Right atrium auricular region (tissue), 2 donors: ENCODE measurements around the gene PSMA1. TPM values are rescaled to one million over a fixed set of nuclear protein-coding genes. Genes with fewer than 3 reads are reported as not detected.
A peak's percentile ranks its signal among the peaks of the same experiment; 100 is the strongest.

ENCODE experiments used
- DNase-seq: peaks from one replicate; pipeline ENCODE4 v3.0.0-alpha.2; 2019; ENCODE audit warnings: low spot score
- H3K27ac ChIP-seq, 2 donors: fragments of 200-600 bp; sonication (generic); 1 replicate in 1 of 2; 2 replicates in 1 of 2; pipeline ENCODE4 v1.5.1; 2016 to 2019
- H3K27me3 ChIP-seq, 2 donors: fragments of 200-600 bp; sonication (generic); one replicate each; pipeline versions ENCODE4 v1.5.1 to v1.6.0; 2017 to 2019
- H3K36me3 ChIP-seq: fragments of 200-600 bp; sonication (generic); one replicate; pipeline ENCODE4 v1.5.1; 2016
- H3K4me1 ChIP-seq, 2 donors: fragments of 200-600 bp; sonication (generic); one replicate each; pipeline versions ENCODE4 v1.5.1 to v1.6.0; 2017 to 2019
- H3K4me3 ChIP-seq, 2 donors: fragments of 200-600 bp; sonication (generic); 1 replicate in 1 of 2; 2 replicates in 1 of 2; pipeline ENCODE4 v1.5.1; 2017 to 2019; ENCODE audit warnings: mild to moderate bottlenecking in 1 of 2, moderate library complexity in 1 of 2
- H3K9me3 ChIP-seq, 2 donors: fragments of 200-600 bp; sonication (generic); one replicate each; pipeline ENCODE4 v1.5.1; 2019
- CTCF ChIP-seq, 2 donors: fragments of 200-600 bp; sonication (generic); IDR thresholded peaks; one replicate each; pipeline ENCODE4 v1.5.1; 2019; ENCODE audit warnings: antibody characterized with exemption in 2 of 2
- total RNA-seq, 2 donors: library from RNA; depleted of rRNA; stranded (reverse); fragments of >200 nt; gene quantifications; one replicate each; pipeline ENCODE4 v1.1.0, GENCODE V29; 2016

The PSMA1 gene
- total RNA-seq, 2 donors from 2014 or later, result 96.0 to 104 TPM

DNA sequence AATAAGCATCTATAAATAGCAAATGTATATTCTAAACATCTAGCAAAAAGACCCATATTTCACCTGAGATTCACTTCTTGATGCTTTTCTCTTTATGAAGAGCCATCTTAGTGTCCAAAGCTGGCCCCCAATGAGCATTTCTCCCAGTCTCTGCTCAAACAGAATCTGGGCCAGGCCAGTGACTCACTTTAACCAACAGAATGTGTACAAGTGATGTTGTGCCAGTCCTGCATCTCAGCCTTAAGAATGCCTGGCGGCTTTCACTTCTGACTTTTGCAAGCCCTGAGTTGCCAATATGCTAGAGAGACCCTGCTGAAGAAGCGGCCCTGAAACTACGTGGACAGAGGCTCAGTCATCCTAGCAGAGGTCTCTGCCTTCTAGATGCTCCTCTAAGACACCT, 13.7 kb downstream of the PSMA1 start:
- no peak for DNase-seq
- H3K27me3 ChIP-seq, result no peaks in the 10 kb centered on the region
- H3K4me1 ChIP-seq, result no peaks in the 10 kb centered on the region
- H3K36me3 ChIP-seq, result peaks cover 75% of the 10 kb centered on the region
- no peak for TF ChIP-seq CTCF (IDR thresholded peaks at IDR 0.05)
- H3K4me3 ChIP-seq, result no peak overlapping the region
- no peak overlapping the region for H3K27ac ChIP-seq
- no peaks in the 10 kb centered on the region for H3K9me3 ChIP-seq

DNA sequence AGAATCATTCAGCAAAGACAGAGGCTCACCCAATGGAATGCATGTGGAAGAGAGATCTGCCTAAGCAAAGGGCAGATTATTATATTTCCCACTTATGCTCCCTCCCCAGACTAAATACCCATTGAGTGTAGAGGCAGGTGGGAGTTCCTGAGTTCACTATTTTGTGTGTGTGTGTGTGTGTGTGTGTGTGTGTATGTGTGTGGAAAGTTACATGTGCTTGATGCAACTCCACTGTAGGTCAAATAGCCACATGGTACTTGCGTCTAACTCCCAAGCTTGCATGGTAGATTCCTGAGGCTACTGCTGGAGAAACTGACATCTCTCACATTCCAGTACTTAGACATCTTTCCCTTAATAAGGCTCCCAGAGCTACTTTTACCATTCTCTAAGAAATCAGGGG, 17.2 kb downstream of the PSMA1 start:
- Histone ChIP-seq H3K27ac (no peak overlapping the region), H3K4me1 (peaks cover 0 to 15% of the 10 kb centered on the region in 2 donors), H3K27me3 (no peaks in the 10 kb centered on the region), H3K36me3 (peaks cover 44% of the 10 kb centered on the region), H3K9me3 (no peaks in the 10 kb centered on the region), H3K4me3 (no peak overlapping the region)
- DNase-seq, result no peak
- no peak for TF ChIP-seq CTCF (IDR thresholded peaks at IDR 0.05)

GRCh38 chr11:14502039-14502438, 18.1 kb downstream of the PSMA1 start:
- TF ChIP-seq CTCF (IDR thresholded peaks at IDR 0.05), result no peak
- Histone ChIP-seq H3K27ac (no peak overlapping the region), H3K9me3 (no peaks in the 10 kb centered on the region), H3K4me1 (peaks cover 0 to 24% of the 10 kb centered on the region in 2 donors), H3K4me3 (no peak overlapping the region), H3K27me3 (no peaks in the 10 kb centered on the region), H3K36me3 (peaks cover 44% of the 10 kb centered on the region)
- DNase-seq, result no peak

DNA sequence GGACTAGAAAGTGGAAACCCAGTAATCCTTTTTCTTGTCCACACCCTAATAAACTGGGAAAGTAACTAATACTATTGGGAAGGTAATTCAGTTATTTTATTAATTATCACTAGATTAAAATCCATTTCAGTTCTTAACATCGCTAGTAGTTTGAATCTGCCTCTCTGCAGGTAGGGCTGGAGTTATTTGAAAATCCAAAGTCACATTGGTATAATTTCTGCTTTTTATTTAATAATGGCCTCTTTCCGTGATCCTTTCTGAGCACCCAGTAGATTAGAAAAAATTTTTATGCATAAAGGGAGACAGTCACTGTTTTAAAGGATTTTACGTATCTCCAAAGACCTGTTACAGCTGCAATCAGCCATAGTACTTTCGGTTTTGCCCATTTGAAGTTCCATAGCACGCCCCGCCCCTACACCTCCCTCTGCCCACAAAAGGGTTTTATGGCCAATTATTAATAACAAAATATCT, 20.0 kb downstream of the PSMA1 start:
- Histone ChIP-seq H3K36me3 (peaks cover 41% of the 10 kb centered on the region), H3K9me3 (no peaks in the 10 kb centered on the region), H3K4me3 (peak overlapping the region; percentile 68 to 88), H3K27ac (peak overlapping the region; percentile 82 to 95), H3K4me1 (peaks cover 0 to 30% of the 10 kb centered on the region in 2 donors), H3K27me3 (no peaks in the 10 kb centered on the region)
- TF ChIP-seq CTCF (IDR thresholded peaks at IDR 0.05), result no peak
- DNase-seq, result no peak

DNA sequence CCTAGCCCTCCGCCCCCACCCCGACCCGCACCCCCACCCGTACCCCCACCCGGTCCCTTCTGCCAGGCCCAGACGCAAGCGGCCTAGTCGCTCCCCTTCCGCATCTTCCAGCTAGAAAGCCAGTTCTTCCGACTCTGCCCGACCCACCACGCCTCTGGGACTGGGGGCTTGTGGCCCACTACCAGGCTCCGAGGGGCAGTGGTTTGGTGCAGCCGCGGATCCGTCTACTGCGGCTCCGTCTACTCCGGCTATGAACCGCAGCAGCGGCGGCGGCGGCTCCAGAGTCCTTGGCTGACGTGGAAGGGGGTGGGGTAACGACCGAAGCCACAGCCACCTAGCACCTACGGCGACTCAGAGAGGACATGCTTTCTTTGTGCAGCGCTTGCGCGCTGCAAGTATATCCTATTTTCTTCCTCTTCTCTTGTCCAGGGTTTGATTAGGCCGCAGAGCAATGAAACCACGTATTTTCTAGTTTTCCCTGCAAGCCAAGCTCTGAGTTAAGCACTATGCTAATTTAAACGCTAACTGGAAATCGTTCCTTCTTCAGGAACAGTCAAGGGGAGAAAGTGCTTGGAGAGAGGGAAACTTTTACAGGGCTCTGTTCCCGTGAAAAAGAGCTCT, 20.5 kb downstream of the PSMA1 start, which contains the start of gene COPB1:
TSS of gene COPB1 (minus strand) at position 252 of the 621 bp plus-strand sequence. CDS start 883 bp downstream, outside the sequence.
- Histone ChIP-seq H3K27ac (peak within 1 kb of the TSS; percentile 82 to 95), H3K4me1 (peaks cover 0 to 30% of the 10 kb centered on the region in 2 donors), H3K9me3 (no peaks in the 10 kb centered on the region), H3K4me3 (peak within 1 kb of the TSS; percentile 68 to 88), H3K36me3 (peaks cover 39% of the 10 kb centered on the region), H3K27me3 (no peaks in the 10 kb centered on the region)
- TF ChIP-seq CTCF (IDR thresholded peaks at IDR 0.05), result no peak
- peak; percentile 91 for DNase-seq

DNA sequence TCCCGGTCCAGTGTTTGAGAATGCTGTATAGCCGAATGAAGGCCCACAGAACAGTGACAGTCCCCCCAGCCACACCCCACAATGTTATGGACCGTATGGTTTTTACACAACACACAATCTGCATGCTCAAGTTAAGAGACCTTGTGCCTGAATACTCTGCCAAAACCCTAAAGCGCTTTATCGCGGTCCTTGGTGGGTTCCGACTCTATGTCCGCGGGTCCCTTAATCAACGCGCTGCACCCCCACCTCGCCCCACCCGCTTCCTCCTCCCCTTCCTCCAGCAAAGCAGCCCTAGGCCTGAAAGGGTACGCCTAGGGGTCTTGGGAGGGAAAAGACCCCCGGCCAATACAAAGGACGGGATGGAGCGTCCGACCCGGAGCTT, 21.0 kb downstream of the PSMA1 start:
- Histone ChIP-seq H3K9me3 (no peaks in the 10 kb centered on the region), H3K4me3 (peak overlapping the region; percentile 68 to 88), H3K36me3 (peaks cover 39% of the 10 kb centered on the region), H3K27me3 (no peaks in the 10 kb centered on the region), H3K4me1 (peaks cover 0 to 30% of the 10 kb centered on the region in 2 donors), H3K27ac (peak overlapping the region; percentile 82 to 95)
- DNase-seq, result no peak
- TF ChIP-seq CTCF (IDR thresholded peaks at IDR 0.05), result no peak
